Smooth muscle cell (in vitro differentiated cells): ENCODE data around the gene BNC2. TPM values are rescaled to one million over a fixed set of nuclear protein-coding genes. Genes with fewer than 3 reads are reported as not detected.

Experiments used
- DNase-seq: peaks from one replicate; lab custom pipeline; 2025; ENCODE audit not compliant: unreplicated experiment; lab: John Stamatoyannopoulos, UW
- H2AFZ ChIP-seq: fragments of 200-600 bp; sonication (generic); 2 replicates; pipeline ENCODE4 v1.6.0; 2016; ENCODE audit warnings: antibody characterized with exemption, low read depth, mild to moderate bottlenecking
- H3F3A ChIP-seq: fragments of 200-600 bp; sonication (generic); 2 replicates; pipeline ENCODE4 v1.6.0; 2017; ENCODE audit warnings: antibody characterized with exemption, low read depth
- H3K27ac ChIP-seq: fragments of 200-600 bp; sonication (generic); 2 replicates; pipeline ENCODE4 v1.5.1; 2016; ENCODE audit warnings: low read depth, mild to moderate bottlenecking
- H3K27me3 ChIP-seq: fragments of 200-600 bp; sonication (generic); 2 replicates; pipeline ENCODE4 v1.6.1; 2016; ENCODE audit warnings: low read depth, mild to moderate bottlenecking
- H3K36me3 ChIP-seq: fragments of 200-600 bp; sonication (generic); 2 replicates; pipeline ENCODE4 v1.5.1; 2016; ENCODE audit warnings: low read depth
- H3K4me1 ChIP-seq: fragments of 200-600 bp; sonication (generic); 2 replicates; pipeline ENCODE4 v1.5.1; 2016; ENCODE audit warnings: low read depth
- H3K4me2 ChIP-seq: fragments of 200-600 bp; sonication (generic); 2 replicates; pipeline ENCODE4 v1.6.0; 2016; ENCODE audit warnings: mild to moderate bottlenecking
- H3K4me3 ChIP-seq: fragments of 200-600 bp; sonication (generic); 2 replicates; pipeline ENCODE4 v1.5.1; 2016; ENCODE audit warnings: mild to moderate bottlenecking
- H3K79me2 ChIP-seq: fragments of 200-600 bp; sonication (generic); 2 replicates; pipeline ENCODE4 v1.6.0; 2016; ENCODE audit warnings: low read depth, mild to moderate bottlenecking
- H3K9ac ChIP-seq: fragments of 200-600 bp; sonication (generic); 2 replicates; pipeline ENCODE4 v1.6.0; 2016; ENCODE audit warnings: low read depth
- H3K9me3 ChIP-seq: fragments of 200-600 bp; sonication (generic); replicated peaks from 2 replicates; pipeline ENCODE4 v1.5.1; 2016; ENCODE audit warnings: low read depth
- H4K20me1 ChIP-seq: fragments of 200-600 bp; sonication (generic); 2 replicates; pipeline ENCODE4 v1.6.0; 2016; ENCODE audit warnings: low read depth
- WGBS: methylation state at CpG from one replicate; pipeline ENCODE4 v1.1.7; 2016; ENCODE audit warnings: low lambda C conversion rate; 5-methylcytosine and 5-hydroxymethylcytosine counted together
- polyA plus RNA-seq: library from polyadenylated mRNA; unstranded; fragments of >200 nt; fragmentation: Nextera tagmentation; extraction: Ambion mirVana; gene quantifications from 2 replicates; pipeline ENCODE4 v1.2.1, GENCODE V29; 2016
- total RNA-seq: library from RNA; depleted of rRNA; stranded (reverse); fragments of >200 nt; gene quantifications from 2 replicates; pipeline ENCODE4 v1.2.3, GENCODE V29; 2014
- TF ChIP-seq, protein P1 (sequence below): fragments of 200-600 bp; sonication (generic); IDR thresholded peaks from 2 replicates; pipeline ENCODE4 v1.5.1; 2017; ENCODE audit warnings: borderline replicate concordance, mild to moderate bottlenecking, antibody characterized with exemption; ENCODE audit not compliant: insufficient read depth, poor library complexity, severe bottlenecking

BNC2 gene
- total and polyA plus RNA-seq, 2 experiments from 2014 or later: 11.6 to 13.5 TPM

DNA sequence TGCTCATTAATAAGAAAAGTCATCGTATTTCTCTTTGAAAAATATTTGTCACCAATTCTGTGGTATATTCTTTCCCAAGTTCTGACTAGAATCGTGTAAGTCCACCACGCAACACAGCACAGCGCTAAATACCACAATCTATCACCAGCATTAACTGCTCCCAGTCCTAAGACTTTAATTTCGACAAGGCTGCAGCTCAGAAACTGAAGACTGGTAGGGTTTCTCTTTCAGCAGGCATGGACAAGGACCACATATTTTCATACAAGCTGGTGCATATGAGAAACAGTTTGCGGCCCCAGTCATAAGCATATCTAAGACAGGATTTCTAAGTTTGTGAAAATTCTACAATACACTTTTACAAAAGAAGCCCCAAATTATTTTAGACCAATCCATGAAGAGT, 24.1 kb downstream of the BNC2 start:
- DNase-seq: no peak
- H4K20me1 ChIP-seq: peaks cover 4% of the 10 kb centered on the region
- H3K27ac ChIP-seq: no peak overlapping the region
- WGBS: 84% methylated on average over 6 of the region's 6 CpGs
- no peak overlapping the region for H3K9ac ChIP-seq
- no peaks in the 10 kb centered on the region for H3K27me3 ChIP-seq
- H3K79me2 ChIP-seq: peaks cover 34% of the 10 kb centered on the region
- no peaks in the 10 kb centered on the region for H3K36me3 ChIP-seq
- no peaks in the 10 kb centered on the region for H3K9me3 ChIP-seq
- H3F3A ChIP-seq: no peaks in the 10 kb centered on the region
- no peak overlapping the region for H3K4me2 ChIP-seq
- TF ChIP-seq, protein P1, sequence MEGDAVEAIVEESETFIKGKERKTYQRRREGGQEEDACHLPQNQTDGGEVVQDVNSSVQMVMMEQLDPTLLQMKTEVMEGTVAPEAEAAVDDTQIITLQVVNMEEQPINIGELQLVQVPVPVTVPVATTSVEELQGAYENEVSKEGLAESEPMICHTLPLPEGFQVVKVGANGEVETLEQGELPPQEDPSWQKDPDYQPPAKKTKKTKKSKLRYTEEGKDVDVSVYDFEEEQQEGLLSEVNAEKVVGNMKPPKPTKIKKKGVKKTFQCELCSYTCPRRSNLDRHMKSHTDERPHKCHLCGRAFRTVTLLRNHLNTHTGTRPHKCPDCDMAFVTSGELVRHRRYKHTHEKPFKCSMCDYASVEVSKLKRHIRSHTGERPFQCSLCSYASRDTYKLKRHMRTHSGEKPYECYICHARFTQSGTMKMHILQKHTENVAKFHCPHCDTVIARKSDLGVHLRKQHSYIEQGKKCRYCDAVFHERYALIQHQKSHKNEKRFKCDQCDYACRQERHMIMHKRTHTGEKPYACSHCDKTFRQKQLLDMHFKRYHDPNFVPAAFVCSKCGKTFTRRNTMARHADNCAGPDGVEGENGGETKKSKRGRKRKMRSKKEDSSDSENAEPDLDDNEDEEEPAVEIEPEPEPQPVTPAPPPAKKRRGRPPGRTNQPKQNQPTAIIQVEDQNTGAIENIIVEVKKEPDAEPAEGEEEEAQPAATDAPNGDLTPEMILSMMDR: no peak
- no peak overlapping the region for H2AFZ ChIP-seq
- no peak overlapping the region for H3K4me3 ChIP-seq
- no peaks in the 10 kb centered on the region for H3K4me1 ChIP-seq

DNA sequence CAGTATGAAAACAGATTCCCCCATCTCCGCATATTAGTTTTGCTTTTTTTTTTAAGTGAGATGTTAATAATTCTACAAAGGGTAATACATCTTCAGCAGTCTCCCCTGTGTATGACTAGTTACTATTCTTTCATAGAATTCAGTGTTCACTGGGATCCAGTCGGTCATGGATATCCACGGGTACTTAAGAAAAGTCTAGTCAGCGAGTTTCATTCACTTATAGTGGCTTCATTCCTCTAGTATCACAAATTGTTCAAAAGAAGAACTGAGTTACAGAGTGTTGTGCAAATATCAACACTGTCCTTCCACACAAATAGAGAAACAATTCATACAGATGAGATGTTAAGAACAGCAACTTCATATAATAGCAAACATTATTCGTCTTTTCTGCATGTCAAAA, 35.7 kb downstream of the BNC2 start:
- Histone ChIP-seq H2AFZ (no peak overlapping the region), H3K4me3 (no peak overlapping the region), H3K4me2 (no peak overlapping the region), H3K4me1 (no peaks in the 10 kb centered on the region), H4K20me1 (no peaks in the 10 kb centered on the region), H3K27me3 (no peaks in the 10 kb centered on the region), H3K27ac (no peak overlapping the region), H3K79me2 (peaks cover 30% of the 10 kb centered on the region), H3K9ac (no peak overlapping the region), H3F3A (no peaks in the 10 kb centered on the region), H3K36me3 (no peaks in the 10 kb centered on the region), H3K9me3 (no peaks in the 10 kb centered on the region)
- WGBS: 94% methylated on average over 5 of the region's 5 CpGs
- TF ChIP-seq, protein P1: no peak
- DNase-seq: no peak

DNA sequence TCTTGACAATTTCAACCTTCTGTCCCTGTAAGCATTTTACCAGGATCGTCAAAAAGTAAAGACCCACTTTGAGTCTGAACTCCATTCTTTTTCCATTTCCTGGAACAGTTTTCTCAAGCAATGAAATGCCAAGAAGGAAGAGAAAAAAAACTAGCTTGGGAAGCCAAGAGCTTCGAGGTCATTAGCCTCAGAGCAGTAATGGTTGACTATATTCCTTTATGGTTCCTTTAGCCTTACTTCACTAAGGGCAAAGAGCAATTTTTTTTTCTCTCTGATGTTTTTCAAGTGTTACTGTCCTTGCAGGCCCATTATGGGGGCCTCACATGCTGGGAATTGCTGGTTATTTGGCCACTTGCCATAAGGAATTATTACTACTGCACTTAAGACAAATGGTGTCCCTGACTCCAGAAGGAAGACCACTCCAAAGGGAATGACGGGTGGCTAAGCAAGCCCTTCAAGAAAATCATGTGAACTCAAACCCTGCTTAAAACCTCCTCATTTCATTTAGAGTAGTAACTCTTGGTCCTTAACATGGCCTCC, 37.1 kb downstream of the BNC2 start:
- Histone ChIP-seq H4K20me1 (no peaks in the 10 kb centered on the region), H3F3A (peaks cover 7% of the 10 kb centered on the region), H3K9me3 (no peaks in the 10 kb centered on the region), H3K4me2 (no peak overlapping the region), H3K27ac (no peak overlapping the region), H3K36me3 (no peaks in the 10 kb centered on the region), H3K79me2 (peaks cover 25% of the 10 kb centered on the region), H3K4me3 (no peak overlapping the region), H3K27me3 (no peaks in the 10 kb centered on the region), H3K4me1 (peaks cover 11% of the 10 kb centered on the region), H2AFZ (no peak overlapping the region), H3K9ac (no peak overlapping the region)
- WGBS: 76% methylated on average over 3 of the region's 3 CpGs
- TF ChIP-seq, protein P1: no peak
- DNase-seq: no peak

DNA sequence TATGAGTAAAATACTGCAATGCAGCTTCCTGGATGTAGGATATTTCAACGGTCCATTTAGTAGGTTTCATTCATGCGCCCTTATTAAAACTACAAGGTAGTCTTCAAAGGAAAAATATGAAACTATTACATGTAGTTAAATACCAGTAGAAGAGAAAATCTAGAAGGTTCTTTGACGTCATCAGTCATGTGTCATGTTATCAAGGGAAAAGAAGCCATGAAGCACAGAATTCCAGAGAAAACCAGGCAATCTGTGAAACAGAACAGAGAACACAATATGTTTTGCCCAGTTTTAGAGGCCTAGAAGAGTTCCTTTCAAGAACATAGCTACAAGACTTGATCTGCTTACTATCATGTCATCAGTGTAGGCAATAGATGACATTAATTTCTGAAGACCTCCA, 38.4 kb downstream of the BNC2 start:
- Histone ChIP-seq H3K79me2 (peaks cover 18% of the 10 kb centered on the region), H3K36me3 (no peaks in the 10 kb centered on the region), H3K9me3 (no peaks in the 10 kb centered on the region), H3K4me2 (no peak overlapping the region), H4K20me1 (no peaks in the 10 kb centered on the region), H3K27me3 (no peaks in the 10 kb centered on the region), H3F3A (peaks cover 11% of the 10 kb centered on the region), H3K4me3 (no peak overlapping the region), H2AFZ (no peak overlapping the region), H3K27ac (no peak overlapping the region), H3K9ac (no peak overlapping the region), H3K4me1 (peaks cover 22% of the 10 kb centered on the region)
- no peak for DNase-seq
- WGBS: over 99% methylated on average over 3 of the region's 3 CpGs
- TF ChIP-seq, protein P1: no peak
